HCT116 (cell line): Measurements from ENCODE around the gene FAM47E.

Experiments
- CTCF ChIP-seq, 3 experiments: fragments of 200-600 bp in 1 of 3; sonication (generic) in 1 of 3; IDR thresholded peaks in 2 of 3; conservative IDR thresholded peaks in 1 of 3; 2 replicates each; pipeline ENCODE4 v1.5.1; 2012 to 2017; ENCODE audit warnings: low read depth in 2 of 3, low read length in 2 of 3, antibody characterized with exemption in 1 of 3, borderline replicate concordance in 1 of 3, control low read depth in 1 of 3, mild to moderate bottlenecking in 1 of 3, mixed read lengths in 1 of 3, mixed run types in 1 of 3, moderate library complexity in 1 of 3; ENCODE audit not compliant: insufficient read depth in 1 of 3
- EZH2phosphoT487 ChIP-seq: fragments of 200-600 bp; IDR thresholded peaks from 2 replicates; pipeline ENCODE4 v1.6.1; 2018; ENCODE audit warnings: antibody characterized with exemption, borderline replicate concordance

- TF ChIP-seq CTCF (IDR thresholded peaks at IDR 0.05 in 2 of 3, conservative IDR thresholded peaks at IDR 0.05 in 1 of 3; ENCODE audit: borderline replicate concordance in 1 of 3, insufficient read depth in 1 of 3, low read depth in 2 of 3, low read length in 2 of 3), result no peak
- TF ChIP-seq EZH2phosphoT487, result no peak
Observed at GRCh38 chr4:76272582-76272981, 21.1 kb downstream of the FAM47E start.
